ENCODE results near the gene PHC2. TPM values are rescaled to one million over a fixed set of nuclear protein-coding genes. Genes with fewer than 3 reads are reported as not detected.
A peak's percentile ranks its signal among the peaks of the same experiment; 100 is the strongest.

The PHC2 gene
- total RNA-seq, 1 experiment from 2014 or later: 176 TPM

DNA sequence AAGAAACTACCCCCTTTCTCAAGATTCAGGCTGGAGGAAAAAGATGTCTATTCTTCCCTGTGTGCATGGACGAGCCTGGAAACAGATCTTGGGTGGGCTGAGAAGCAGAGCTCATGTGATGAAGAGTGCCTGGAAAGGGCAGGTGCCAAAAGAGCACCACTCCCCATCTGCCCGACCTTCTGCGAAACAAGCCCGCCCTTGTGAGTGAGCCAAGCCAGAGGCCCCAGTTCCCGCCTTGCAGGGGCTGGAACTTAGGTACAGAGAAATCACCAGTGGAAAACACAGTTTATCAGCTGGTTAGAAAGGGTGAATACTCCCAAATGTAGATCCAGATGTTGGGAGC lies 83.3 kb downstream of the PHC2 start:
- peak overlapping the region; percentile 90 for H3K4me2 ChIP-seq (ENCODE audit: low read length)
- intact Hi-C loops (cut with micrococcal nuclease): loop anchor here (10.0 kb wide), 1 partner anchor 223 kb away; no protein-coding TSS in a partner anchor
- H3K9me3 ChIP-seq (ENCODE audit: control insufficient read depth in 1 of 2, insufficient read depth in 1 of 2, low read depth in 1 of 2, low read length in 2 of 2): no peaks in the 10 kb centered on the region
- H3K27ac ChIP-seq (ENCODE audit: low read depth, low read length): peak overlapping the region; percentile 85
- ChIA-PET POLR2A (interaction anchor here (1.0 kb wide), 1 partner anchor 27 kb away, joined by 3 read pairs; no protein-coding TSS in a partner anchor), RAD21 (ENCODE audit: low non-redundant PET in 1 of 2, low total read pairs in 2 of 2, uncharacterized antibody in 2 of 2, unreplicated experiment in 2 of 2) (no interaction called here), CTCF (interaction anchor here (1.0 kb wide), 1 partner anchor 285 kb away, joined by 4 read pairs; no protein-coding TSS in a partner anchor)
- peaks cover 22 to 27% of the 10 kb centered on the region in 2 experiments for H3K36me3 ChIP-seq (ENCODE audit: control insufficient read depth in 1 of 2, insufficient read depth in 2 of 2, low read length in 2 of 2)
- peaks cover 69% of the 10 kb centered on the region for H3K79me2 ChIP-seq (ENCODE audit: insufficient read depth, low read length)
- no peak for DNase-seq (ENCODE audit: low read depth, low spot score)
- BruUV-seq (replicated peaks): no TSS peak
- no peaks in the 10 kb centered on the region for H4K20me1 ChIP-seq (ENCODE audit: insufficient read depth)
- peak overlapping the region; percentile 76 for H3K9ac ChIP-seq (ENCODE audit: low read length)
- no peak for TF ChIP-seq EGR1 (IDR thresholded peaks at IDR 0.05; ENCODE audit: low read depth)
- no peak for TF ChIP-seq ZFX (IDR thresholded peaks at IDR 0.05)
- no peak for TF ChIP-seq CBX3 (IDR thresholded peaks at IDR 0.05; ENCODE audit: low read depth)
- TF ChIP-seq, protein P1, sequence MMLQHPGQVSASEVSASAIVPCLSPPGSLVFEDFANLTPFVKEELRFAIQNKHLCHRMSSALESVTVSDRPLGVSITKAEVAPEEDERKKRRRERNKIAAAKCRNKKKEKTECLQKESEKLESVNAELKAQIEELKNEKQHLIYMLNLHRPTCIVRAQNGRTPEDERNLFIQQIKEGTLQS (IDR thresholded peaks at IDR 0.05): no peak
- TF ChIP-seq ELF1 (IDR thresholded peaks at IDR 0.05; ENCODE audit: borderline replicate concordance, low read depth): no peak
- no peak for TF ChIP-seq SRF (IDR thresholded peaks at IDR 0.05; ENCODE audit: low read depth)
- TF ChIP-seq POLR2AphosphoS5 (IDR thresholded peaks at IDR 0.05; ENCODE audit: low read depth, low read length): peak; percentile 51; the same call in 1 of the 2 replicates
- H3K27me3 ChIP-seq (ENCODE audit: insufficient read depth, low read length): no peaks in the 10 kb centered on the region
- no peak overlapping the region for H2AFZ ChIP-seq (ENCODE audit: low read depth, low read length, poor library complexity, severe bottlenecking)
- no peaks in the 10 kb centered on the region for H3K9me2 ChIP-seq (ENCODE audit: insufficient read depth)
- ATAC-seq: no peak
- peak overlapping the region; percentile 69 to 81 for H3K4me3 ChIP-seq (replicated peaks in 1 of 2; ENCODE audit: low read depth in 1 of 2, low read length in 2 of 2)
- peaks cover 25 to 61% of the 10 kb centered on the region in 2 experiments for H3K4me1 ChIP-seq (ENCODE audit: control insufficient read depth in 1 of 2, insufficient read depth in 2 of 2, low read length in 2 of 2)

DNA sequence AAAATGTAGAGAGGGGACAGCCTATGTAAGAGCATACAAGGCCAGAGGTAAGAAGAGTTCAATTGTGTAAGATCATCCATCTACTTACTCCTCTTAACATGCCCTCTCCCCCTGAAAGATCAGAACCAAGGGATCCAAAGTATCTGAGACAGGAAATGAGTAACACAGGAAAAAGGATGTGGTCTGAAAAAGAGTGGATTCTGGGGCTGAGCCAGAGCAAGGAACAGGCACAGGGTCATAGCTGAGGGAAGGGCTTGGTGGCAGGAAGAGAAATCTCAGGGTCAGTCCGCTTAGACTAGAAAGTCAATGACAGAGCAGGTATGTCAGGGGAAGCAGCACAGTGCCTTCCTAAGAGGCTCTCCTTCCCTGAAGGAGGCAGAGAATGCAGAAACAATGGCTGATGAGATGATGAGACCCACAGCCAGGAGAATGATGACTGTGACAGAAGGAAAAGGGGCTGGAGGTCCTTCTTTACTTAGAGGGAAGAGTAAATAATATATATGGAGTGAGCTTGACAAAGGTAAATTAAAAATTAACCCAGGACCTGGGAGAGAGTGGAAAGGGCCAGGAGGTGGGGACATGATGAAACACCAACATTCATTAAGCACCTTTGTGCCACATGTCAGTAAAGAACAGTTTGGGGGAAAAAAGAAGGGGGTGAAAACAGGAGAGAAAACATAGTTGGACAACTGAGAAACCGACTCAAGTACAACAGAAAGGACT lies 83.8 kb downstream of the PHC2 start:
- peak; percentile 7; the same call in 1 of the 2 replicates for ATAC-seq
- H3K4me2 ChIP-seq (ENCODE audit: low read length): peak overlapping the region; percentile 90
- peaks cover 25 to 66% of the 10 kb centered on the region in 2 experiments for H3K4me1 ChIP-seq (ENCODE audit: control insufficient read depth in 1 of 2, insufficient read depth in 2 of 2, low read length in 2 of 2)
- H4K20me1 ChIP-seq (ENCODE audit: insufficient read depth): no peaks in the 10 kb centered on the region
- H2AFZ ChIP-seq (ENCODE audit: low read depth, low read length, poor library complexity, severe bottlenecking): no peak overlapping the region
- intact Hi-C loops (cut with micrococcal nuclease): loop anchor here (10.0 kb wide), 1 partner anchor 222 kb away; no protein-coding TSS in a partner anchor
- no peaks in the 10 kb centered on the region for H3K9me2 ChIP-seq (ENCODE audit: insufficient read depth)
- peak overlapping the region; percentile 85 for H3K27ac ChIP-seq (ENCODE audit: low read depth, low read length)
- H3K4me3 ChIP-seq (replicated peaks in 1 of 2; ENCODE audit: low read depth in 1 of 2, low read length in 2 of 2): peak overlapping the region; percentile 69 to 81
- no peaks in the 10 kb centered on the region for H3K27me3 ChIP-seq (ENCODE audit: insufficient read depth, low read length)
- H3K36me3 ChIP-seq (ENCODE audit: control insufficient read depth in 1 of 2, insufficient read depth in 2 of 2, low read length in 2 of 2): peaks cover 27 to 32% of the 10 kb centered on the region in 2 experiments
- ChIA-PET POLR2A (interaction anchor here (1.0 kb wide), 1 partner anchor 27 kb away, joined by 3 read pairs; no protein-coding TSS in a partner anchor), RAD21 (ENCODE audit: low non-redundant PET in 1 of 2, low total read pairs in 2 of 2, uncharacterized antibody in 2 of 2, unreplicated experiment in 2 of 2) (no interaction called here), CTCF (interaction anchor here (1.0 kb wide), 1 partner anchor 285 kb away, joined by 4 read pairs; no protein-coding TSS in a partner anchor)
- peaks cover 75% of the 10 kb centered on the region for H3K79me2 ChIP-seq (ENCODE audit: insufficient read depth, low read length)
- DNase-seq (ENCODE audit: low read depth, low spot score): peak; percentile 40
- H3K9ac ChIP-seq (ENCODE audit: low read length): peak overlapping the region; percentile 76
- BruUV-seq (replicated peaks): TSS peak; percentile 74
- H3K9me3 ChIP-seq (ENCODE audit: control insufficient read depth in 1 of 2, insufficient read depth in 1 of 2, low read depth in 1 of 2, low read length in 2 of 2): no peaks in the 10 kb centered on the region
- TF ChIP-seq, protein P2, sequence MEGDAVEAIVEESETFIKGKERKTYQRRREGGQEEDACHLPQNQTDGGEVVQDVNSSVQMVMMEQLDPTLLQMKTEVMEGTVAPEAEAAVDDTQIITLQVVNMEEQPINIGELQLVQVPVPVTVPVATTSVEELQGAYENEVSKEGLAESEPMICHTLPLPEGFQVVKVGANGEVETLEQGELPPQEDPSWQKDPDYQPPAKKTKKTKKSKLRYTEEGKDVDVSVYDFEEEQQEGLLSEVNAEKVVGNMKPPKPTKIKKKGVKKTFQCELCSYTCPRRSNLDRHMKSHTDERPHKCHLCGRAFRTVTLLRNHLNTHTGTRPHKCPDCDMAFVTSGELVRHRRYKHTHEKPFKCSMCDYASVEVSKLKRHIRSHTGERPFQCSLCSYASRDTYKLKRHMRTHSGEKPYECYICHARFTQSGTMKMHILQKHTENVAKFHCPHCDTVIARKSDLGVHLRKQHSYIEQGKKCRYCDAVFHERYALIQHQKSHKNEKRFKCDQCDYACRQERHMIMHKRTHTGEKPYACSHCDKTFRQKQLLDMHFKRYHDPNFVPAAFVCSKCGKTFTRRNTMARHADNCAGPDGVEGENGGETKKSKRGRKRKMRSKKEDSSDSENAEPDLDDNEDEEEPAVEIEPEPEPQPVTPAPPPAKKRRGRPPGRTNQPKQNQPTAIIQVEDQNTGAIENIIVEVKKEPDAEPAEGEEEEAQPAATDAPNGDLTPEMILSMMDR (IDR thresholded peaks at IDR 0.05 in 2 of 3, conservative IDR thresholded peaks at IDR 0.05 in 1 of 3; ENCODE audit: borderline replicate concordance in 1 of 3, insufficient read depth in 1 of 3, low read depth in 2 of 3, low read length in 2 of 3): no peak
- TF ChIP-seq CEBPB (IDR thresholded peaks at IDR 0.05; ENCODE audit: low read depth): peak; percentile 30
- TF ChIP-seq CBX3 (IDR thresholded peaks at IDR 0.05; ENCODE audit: low read depth): no peak
- no peak for TF ChIP-seq EZH2phosphoT487 (IDR thresholded peaks at IDR 0.05; ENCODE audit: borderline replicate concordance)
- peak; percentile 60; the same call in 1 of the 2 replicates for TF ChIP-seq FOSL1 (IDR thresholded peaks at IDR 0.05; ENCODE audit: low read depth)
- TF ChIP-seq, protein P3, sequence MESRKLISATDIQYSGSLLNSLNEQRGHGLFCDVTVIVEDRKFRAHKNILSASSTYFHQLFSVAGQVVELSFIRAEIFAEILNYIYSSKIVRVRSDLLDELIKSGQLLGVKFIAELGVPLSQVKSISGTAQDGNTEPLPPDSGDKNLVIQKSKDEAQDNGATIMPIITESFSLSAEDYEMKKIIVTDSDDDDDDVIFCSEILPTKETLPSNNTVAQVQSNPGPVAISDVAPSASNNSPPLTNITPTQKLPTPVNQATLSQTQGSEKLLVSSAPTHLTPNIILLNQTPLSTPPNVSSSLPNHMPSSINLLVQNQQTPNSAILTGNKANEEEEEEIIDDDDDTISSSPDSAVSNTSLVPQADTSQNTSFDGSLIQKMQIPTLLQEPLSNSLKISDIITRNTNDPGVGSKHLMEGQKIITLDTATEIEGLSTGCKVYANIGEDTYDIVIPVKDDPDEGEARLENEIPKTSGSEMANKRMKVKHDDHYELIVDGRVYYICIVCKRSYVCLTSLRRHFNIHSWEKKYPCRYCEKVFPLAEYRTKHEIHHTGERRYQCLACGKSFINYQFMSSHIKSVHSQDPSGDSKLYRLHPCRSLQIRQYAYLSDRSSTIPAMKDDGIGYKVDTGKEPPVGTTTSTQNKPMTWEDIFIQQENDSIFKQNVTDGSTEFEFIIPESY (IDR thresholded peaks at IDR 0.05; ENCODE audit: extremely low read depth, insufficient replicate concordance, low read length): no peak
- no peak for TF ChIP-seq TCF7L2 (IDR thresholded peaks at IDR 0.05; ENCODE audit: borderline replicate concordance, extremely low read depth, insufficient read depth, insufficient read length)

Data from HCT116 (cell line).